OCI-LY1 (cell line): ENCODE results near the gene FGF23.

ENCODE experiments used
- EZH2 ChIP-seq: fragments of 200-600 bp; sonication (generic), shearing (Covaris generic); IDR thresholded peaks from 2 replicates; pipeline ENCODE4 v1.8.0; 2017; ENCODE audit warnings: borderline replicate concordance, mixed run types, mild to moderate bottlenecking, antibody characterized with exemption, low read length, moderate library complexity, mixed read lengths
- TF ChIP-seq, protein P1 (sequence below): fragments of 200-600 bp; sonication (generic), shearing (Covaris generic); IDR thresholded peaks from 2 replicates; pipeline ENCODE4 v1.5.1; 2017; ENCODE audit warnings: mild to moderate bottlenecking, antibody characterized with exemption, low read length, moderate library complexity, mixed read lengths

DNA sequence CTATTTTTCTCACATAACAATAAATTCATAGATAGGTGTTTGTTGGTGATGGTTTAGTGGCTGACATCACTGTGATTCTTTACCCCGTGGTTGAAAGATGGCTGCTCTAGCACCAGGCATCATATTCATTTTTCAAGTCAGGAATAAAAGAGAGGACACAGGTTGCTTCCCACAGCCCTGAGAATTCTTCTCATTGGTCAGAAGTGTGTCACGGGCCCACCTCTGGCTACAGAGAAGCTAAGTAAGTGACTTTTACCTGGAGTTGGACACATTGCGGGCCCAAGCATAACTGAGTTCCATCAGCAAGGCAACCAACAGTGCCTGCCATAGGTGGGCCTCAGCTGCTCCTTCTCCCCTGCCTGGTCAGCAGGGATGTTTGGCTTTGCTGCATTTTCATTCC lies 27.6 kb upstream of the FGF23 start:
- TF ChIP-seq, protein P1, sequence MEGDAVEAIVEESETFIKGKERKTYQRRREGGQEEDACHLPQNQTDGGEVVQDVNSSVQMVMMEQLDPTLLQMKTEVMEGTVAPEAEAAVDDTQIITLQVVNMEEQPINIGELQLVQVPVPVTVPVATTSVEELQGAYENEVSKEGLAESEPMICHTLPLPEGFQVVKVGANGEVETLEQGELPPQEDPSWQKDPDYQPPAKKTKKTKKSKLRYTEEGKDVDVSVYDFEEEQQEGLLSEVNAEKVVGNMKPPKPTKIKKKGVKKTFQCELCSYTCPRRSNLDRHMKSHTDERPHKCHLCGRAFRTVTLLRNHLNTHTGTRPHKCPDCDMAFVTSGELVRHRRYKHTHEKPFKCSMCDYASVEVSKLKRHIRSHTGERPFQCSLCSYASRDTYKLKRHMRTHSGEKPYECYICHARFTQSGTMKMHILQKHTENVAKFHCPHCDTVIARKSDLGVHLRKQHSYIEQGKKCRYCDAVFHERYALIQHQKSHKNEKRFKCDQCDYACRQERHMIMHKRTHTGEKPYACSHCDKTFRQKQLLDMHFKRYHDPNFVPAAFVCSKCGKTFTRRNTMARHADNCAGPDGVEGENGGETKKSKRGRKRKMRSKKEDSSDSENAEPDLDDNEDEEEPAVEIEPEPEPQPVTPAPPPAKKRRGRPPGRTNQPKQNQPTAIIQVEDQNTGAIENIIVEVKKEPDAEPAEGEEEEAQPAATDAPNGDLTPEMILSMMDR, result no peak
- no peak for TF ChIP-seq EZH2
